Right ventricle myocardium inferior (tissue), 1 donor: ENCODE measurements around the gene FAM219A. TPM values are rescaled to one million over a fixed set of nuclear protein-coding genes. Genes with fewer than 3 reads are reported as not detected.

Experiments
- total RNA-seq: library from RNA; stranded (reverse); fragmentation: NEBNext Ultra II Directional; extraction: Animal tissue kit (Norgen Biotek cat#: 25700); gene quantifications from one replicate; pipeline ENCODE4 v1.2.1, GENCODE V29; 2021
- donor health status: DM: no; HTN: yes; CAD: no; lungs with severe emphysema.

The FAM219A gene
- total RNA-seq, 1 donor from 2014 or later = 27.2 TPM

Other genes starting within 250 kb of the FAM219A start
- gene KIF24, start 129.3 kb downstream of the FAM219A start, total RNA-seq = 0.78 TPM
- 19.7 TPM for gene NUDT2, start 129.0 kb downstream of the FAM219A start, total RNA-seq
- gene MYORG, start 81.7 kb downstream of the FAM219A start, total RNA-seq = 9.0 TPM
- gene DNAI1, start 235 bp upstream of the FAM219A start, total RNA-seq = not detected
- 0.51 TPM for gene ENHO, start 64.4 kb upstream of the FAM219A start, total RNA-seq
- gene CNTFR, start 131.2 kb upstream of the FAM219A start, total RNA-seq = 8.7 TPM
- 38.3 TPM for gene RPP25L, start 153.5 kb upstream of the FAM219A start, total RNA-seq
- gene DCTN3, start 161.9 kb upstream of the FAM219A start, total RNA-seq = 133 TPM
- not detected for gene ARID3C, start 170.5 kb upstream of the FAM219A start, total RNA-seq
- 25.6 TPM for gene SIGMAR1, start 179.2 kb upstream of the FAM219A start, total RNA-seq
- 54.1 TPM for gene GALT, start 188.1 kb upstream of the FAM219A start, total RNA-seq
- gene IL11RA, start 193.6 kb upstream of the FAM219A start, total RNA-seq = 43.6 TPM
- not detected for gene CCL27, start 204.1 kb upstream of the FAM219A start, total RNA-seq
- 1.1 TPM for gene CCL19, start 232.7 kb upstream of the FAM219A start, total RNA-seq